Neural cell (in vitro differentiated cells): ENCODE results near the gene CAPS. TPM values are rescaled to one million over a fixed set of nuclear protein-coding genes. Genes with fewer than 3 reads are reported as not detected.

Experiments used
- H2AFZ ChIP-seq: fragments of 200-600, 300-800 bp; sonication (generic), shearing (Covaris generic); 2 replicates; pipeline ENCODE4 v1.6.0; 2014; ENCODE audit warnings: low read depth, mild to moderate bottlenecking, antibody characterized with exemption, low read length, moderate library complexity
- H3F3A ChIP-seq: fragments of 200-600 bp; shearing (Covaris generic); 2 replicates; pipeline ENCODE4 v1.6.1; 2016; ENCODE audit warnings: mild to moderate bottlenecking, moderate library complexity, mixed read lengths, antibody characterized with exemption, low read length; ENCODE audit not compliant: insufficient read depth, poor library complexity, severe bottlenecking
- H3K27ac ChIP-seq: fragments of 200-600, 300-800 bp; sonication (generic), shearing (Covaris generic); 2 replicates; pipeline ENCODE4 v1.5.1; 2014; ENCODE audit warnings: mild to moderate bottlenecking, low read length, moderate library complexity
- H3K27me3 ChIP-seq: fragments of 300-800, 200-600 bp; sonication (generic), shearing (Covaris generic); 2 replicates; pipeline ENCODE4 v1.6.0; 2014; ENCODE audit warnings: mild to moderate bottlenecking, low read depth, low read length, moderate library complexity; ENCODE audit not compliant: insufficient read depth
- H3K36me3 ChIP-seq: fragments of 300-800, 200-600 bp; sonication (generic), shearing (Covaris generic); 2 replicates; pipeline ENCODE4 v1.5.1; 2014; ENCODE audit warnings: mild to moderate bottlenecking, antibody characterized with exemption, low read length, moderate library complexity; ENCODE audit not compliant: insufficient read depth
- H3K4me2 ChIP-seq: fragments of 300-800, 200-600 bp; sonication (generic), shearing (Covaris generic); 2 replicates; pipeline ENCODE4 v1.6.0; 2014; ENCODE audit warnings: mild to moderate bottlenecking, low read length
- H3K4me3 ChIP-seq: fragments of 300-800, 200-600 bp; sonication (generic), shearing (Covaris generic); 2 replicates; pipeline ENCODE4 v1.5.1; 2014; ENCODE audit warnings: mild to moderate bottlenecking, low read length, moderate library complexity
- H3K79me2 ChIP-seq: fragments of 200-600 bp; shearing (Covaris generic); replicated peaks from 2 replicates; pipeline ENCODE4 v1.6.0; 2014; ENCODE audit warnings: mild to moderate bottlenecking, low read length, moderate library complexity; ENCODE audit not compliant: insufficient read depth
- H3K9ac ChIP-seq: fragments of 300-800, 200-600 bp; sonication (generic), shearing (Covaris generic); 2 replicates; pipeline ENCODE4 v1.6.1; 2016; ENCODE audit warnings: mild to moderate bottlenecking, low read length, mixed read lengths
- H3K9me2 ChIP-seq: fragments of 200-600 bp; shearing (Covaris generic); 2 replicates; pipeline ENCODE4 v1.6.1; 2016; ENCODE audit warnings: mild to moderate bottlenecking, low read length, mixed read lengths; ENCODE audit not compliant: insufficient read depth
- H3K9me3 ChIP-seq: fragments of 200-600, 300-800 bp; sonication (generic), shearing (Covaris generic); 2 replicates; pipeline ENCODE4 v1.6.1; 2016; ENCODE audit warnings: mild to moderate bottlenecking, mixed run types, low read length, moderate library complexity, mixed read lengths
- H4K20me1 ChIP-seq: fragments of 200-600 bp; shearing (Covaris generic); 2 replicates; pipeline ENCODE4 v1.6.1; 2016; ENCODE audit warnings: mild to moderate bottlenecking, mixed run types; ENCODE audit not compliant: insufficient read depth
- EP300 ChIP-seq: fragments of 450-650 bp; conservative IDR thresholded peaks from 2 replicates; pipeline ENCODE4 v1.6.1; 2014; ENCODE audit warnings: antibody characterized with exemption, mild to moderate bottlenecking, moderate library complexity; ENCODE audit not compliant: poor library complexity, severe bottlenecking
- EZH2 ChIP-seq: fragments of 200-600, 300-800 bp; shearing (Covaris generic), sonication (generic); IDR thresholded peaks from 2 replicates; pipeline ENCODE4 v1.6.1; 2014; ENCODE audit warnings: antibody characterized with exemption, low read length, borderline replicate concordance, mild to moderate bottlenecking; ENCODE audit not compliant: insufficient read depth, poor library complexity, severe bottlenecking
- MXI1 ChIP-seq: fragments of 450-650 bp; conservative IDR thresholded peaks from 2 replicates; pipeline ENCODE4 v1.6.1; 2014; ENCODE audit warnings: antibody characterized with exemption, mild to moderate bottlenecking; ENCODE audit not compliant: poor library complexity, severe bottlenecking
- POLR2AphosphoS5 ChIP-seq: IDR thresholded peaks from 2 replicates; pipeline ENCODE4 v1.6.1; 2012
- RAD21 ChIP-seq: fragments of 450-650 bp; conservative IDR thresholded peaks from 2 replicates; pipeline ENCODE4 v1.6.1; 2014; ENCODE audit warnings: antibody characterized with exemption, mild to moderate bottlenecking, moderate library complexity
- SMC3 ChIP-seq: fragments of 450-650 bp; conservative IDR thresholded peaks from 2 replicates; pipeline ENCODE4 v1.6.1; 2014; ENCODE audit warnings: antibody characterized with exemption, mild to moderate bottlenecking, moderate library complexity; ENCODE audit not compliant: poor library complexity
- TAF1 ChIP-seq: IDR thresholded peaks from 2 replicates; pipeline ENCODE4 v1.6.1; 2012; ENCODE audit warnings: low read depth
- polyA plus RNA-seq: library from polyadenylated mRNA; depleted of rRNA; stranded (reverse); fragments of >200 nt; gene quantifications from 2 replicates; pipeline ENCODE4 v1.2.3, GENCODE V29; 2014
- TF ChIP-seq, protein P1 (sequence below): IDR thresholded peaks from 2 replicates; pipeline ENCODE4 v1.6.1; 2012; ENCODE audit warnings: borderline replicate concordance
- TF ChIP-seq, protein P2 (sequence below): fragments of 450-650 bp; IDR thresholded peaks from 2 replicates; pipeline ENCODE4 v1.5.1; 2014; ENCODE audit warnings: antibody characterized with exemption, mild to moderate bottlenecking, moderate library complexity; ENCODE audit not compliant: poor library complexity, severe bottlenecking

The CAPS gene
- polyA plus RNA-seq, 1 donor from 2014 or later, result 10.5 TPM

DNA sequence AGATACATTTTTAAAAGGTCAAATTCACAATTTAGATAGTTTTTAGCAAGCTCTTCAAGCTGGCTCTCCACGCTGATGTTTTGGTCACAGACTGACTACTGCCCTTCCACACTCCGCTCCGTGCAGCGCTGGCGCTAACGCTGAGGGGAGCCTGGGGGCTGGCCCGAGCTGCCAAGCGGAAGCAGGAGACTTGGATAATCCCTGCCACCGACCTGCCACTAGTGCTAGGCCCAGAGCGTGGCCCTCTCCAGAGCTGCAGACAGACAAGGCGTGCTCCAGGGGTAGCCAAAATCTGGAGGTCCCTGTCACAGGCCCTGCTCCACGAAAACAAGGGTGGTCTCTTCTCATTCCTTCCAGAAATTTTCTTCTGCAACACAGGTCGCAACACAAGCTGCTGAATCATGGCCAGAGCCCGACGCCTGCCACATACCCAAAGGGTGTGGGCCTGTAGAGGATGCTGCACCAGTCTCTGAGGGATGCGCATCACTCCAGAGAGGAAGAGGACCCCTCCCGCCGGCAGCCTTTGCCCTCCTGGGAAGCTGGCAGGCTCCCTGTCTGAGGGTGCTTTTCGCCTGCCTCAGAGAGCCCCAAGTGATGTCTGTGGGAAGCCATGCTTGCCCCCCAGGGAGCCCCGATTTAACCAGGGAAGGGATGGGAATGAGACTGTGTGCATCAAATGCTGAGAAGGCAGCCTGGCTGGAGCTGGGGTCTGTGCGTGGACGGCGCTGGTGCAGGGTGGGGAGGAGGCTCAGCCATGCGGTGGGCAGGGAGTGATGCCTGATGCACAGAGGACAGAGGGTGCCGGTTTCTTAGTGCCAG, 21.6 kb downstream of the CAPS start:
- no peak overlapping the region for H3K4me3 ChIP-seq
- H3K4me2 ChIP-seq, result no peak overlapping the region
- no peak for TF ChIP-seq MXI1
- no peak for TF ChIP-seq SMC3
- TF ChIP-seq, protein P1, sequence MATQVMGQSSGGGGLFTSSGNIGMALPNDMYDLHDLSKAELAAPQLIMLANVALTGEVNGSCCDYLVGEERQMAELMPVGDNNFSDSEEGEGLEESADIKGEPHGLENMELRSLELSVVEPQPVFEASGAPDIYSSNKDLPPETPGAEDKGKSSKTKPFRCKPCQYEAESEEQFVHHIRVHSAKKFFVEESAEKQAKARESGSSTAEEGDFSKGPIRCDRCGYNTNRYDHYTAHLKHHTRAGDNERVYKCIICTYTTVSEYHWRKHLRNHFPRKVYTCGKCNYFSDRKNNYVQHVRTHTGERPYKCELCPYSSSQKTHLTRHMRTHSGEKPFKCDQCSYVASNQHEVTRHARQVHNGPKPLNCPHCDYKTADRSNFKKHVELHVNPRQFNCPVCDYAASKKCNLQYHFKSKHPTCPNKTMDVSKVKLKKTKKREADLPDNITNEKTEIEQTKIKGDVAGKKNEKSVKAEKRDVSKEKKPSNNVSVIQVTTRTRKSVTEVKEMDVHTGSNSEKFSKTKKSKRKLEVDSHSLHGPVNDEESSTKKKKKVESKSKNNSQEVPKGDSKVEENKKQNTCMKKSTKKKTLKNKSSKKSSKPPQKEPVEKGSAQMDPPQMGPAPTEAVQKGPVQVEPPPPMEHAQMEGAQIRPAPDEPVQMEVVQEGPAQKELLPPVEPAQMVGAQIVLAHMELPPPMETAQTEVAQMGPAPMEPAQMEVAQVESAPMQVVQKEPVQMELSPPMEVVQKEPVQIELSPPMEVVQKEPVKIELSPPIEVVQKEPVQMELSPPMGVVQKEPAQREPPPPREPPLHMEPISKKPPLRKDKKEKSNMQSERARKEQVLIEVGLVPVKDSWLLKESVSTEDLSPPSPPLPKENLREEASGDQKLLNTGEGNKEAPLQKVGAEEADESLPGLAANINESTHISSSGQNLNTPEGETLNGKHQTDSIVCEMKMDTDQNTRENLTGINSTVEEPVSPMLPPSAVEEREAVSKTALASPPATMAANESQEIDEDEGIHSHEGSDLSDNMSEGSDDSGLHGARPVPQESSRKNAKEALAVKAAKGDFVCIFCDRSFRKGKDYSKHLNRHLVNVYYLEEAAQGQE, result no peak
- TF ChIP-seq RAD21, result no peak
- no peak for TF ChIP-seq EP300
- no peak for TF ChIP-seq POLR2AphosphoS5
- TF ChIP-seq EZH2, result no peak
- TF ChIP-seq, protein P2, sequence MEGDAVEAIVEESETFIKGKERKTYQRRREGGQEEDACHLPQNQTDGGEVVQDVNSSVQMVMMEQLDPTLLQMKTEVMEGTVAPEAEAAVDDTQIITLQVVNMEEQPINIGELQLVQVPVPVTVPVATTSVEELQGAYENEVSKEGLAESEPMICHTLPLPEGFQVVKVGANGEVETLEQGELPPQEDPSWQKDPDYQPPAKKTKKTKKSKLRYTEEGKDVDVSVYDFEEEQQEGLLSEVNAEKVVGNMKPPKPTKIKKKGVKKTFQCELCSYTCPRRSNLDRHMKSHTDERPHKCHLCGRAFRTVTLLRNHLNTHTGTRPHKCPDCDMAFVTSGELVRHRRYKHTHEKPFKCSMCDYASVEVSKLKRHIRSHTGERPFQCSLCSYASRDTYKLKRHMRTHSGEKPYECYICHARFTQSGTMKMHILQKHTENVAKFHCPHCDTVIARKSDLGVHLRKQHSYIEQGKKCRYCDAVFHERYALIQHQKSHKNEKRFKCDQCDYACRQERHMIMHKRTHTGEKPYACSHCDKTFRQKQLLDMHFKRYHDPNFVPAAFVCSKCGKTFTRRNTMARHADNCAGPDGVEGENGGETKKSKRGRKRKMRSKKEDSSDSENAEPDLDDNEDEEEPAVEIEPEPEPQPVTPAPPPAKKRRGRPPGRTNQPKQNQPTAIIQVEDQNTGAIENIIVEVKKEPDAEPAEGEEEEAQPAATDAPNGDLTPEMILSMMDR, result no peak
- TF ChIP-seq TAF1, result no peak
- no peaks in the 10 kb centered on the region for H3K27me3 ChIP-seq
- no peaks in the 10 kb centered on the region for H3F3A ChIP-seq
- H3K9me3 ChIP-seq, result no peaks in the 10 kb centered on the region
- H2AFZ ChIP-seq, result no peak overlapping the region
- peaks cover 4% of the 10 kb centered on the region for H3K79me2 ChIP-seq
- no peaks in the 10 kb centered on the region for H3K36me3 ChIP-seq
- no peak overlapping the region for H3K9ac ChIP-seq
- H4K20me1 ChIP-seq, result no peaks in the 10 kb centered on the region
- H3K9me2 ChIP-seq, result no peaks in the 10 kb centered on the region
- no peak overlapping the region for H3K27ac ChIP-seq

DNA sequence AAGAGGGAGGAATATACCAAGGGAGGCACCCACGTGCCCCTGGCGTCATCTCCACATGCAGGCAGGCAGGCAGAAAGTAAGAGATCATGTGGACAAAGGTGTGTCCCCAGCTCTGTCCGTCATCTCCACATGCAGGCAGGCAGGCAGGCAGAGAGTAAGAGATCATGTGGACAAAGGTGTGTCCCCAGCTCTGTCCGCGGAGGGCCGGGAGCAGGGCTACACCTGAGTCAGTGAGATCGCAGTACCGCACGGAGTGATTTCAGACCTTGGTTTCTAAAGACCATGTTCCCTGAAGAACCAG, 22.2 kb downstream of the CAPS start:
- no peaks in the 10 kb centered on the region for H3K27me3 ChIP-seq
- H3K79me2 ChIP-seq, result peaks cover 4% of the 10 kb centered on the region
- no peak overlapping the region for H3K4me3 ChIP-seq
- H3K9me3 ChIP-seq, result no peaks in the 10 kb centered on the region
- no peaks in the 10 kb centered on the region for H3K9me2 ChIP-seq
- H2AFZ ChIP-seq, result no peak overlapping the region
- no peaks in the 10 kb centered on the region for H3F3A ChIP-seq
- no peak overlapping the region for H3K4me2 ChIP-seq
- H4K20me1 ChIP-seq, result no peaks in the 10 kb centered on the region
- TF ChIP-seq EZH2 (no peak), TAF1 (no peak), SMC3 (no peak), MXI1 (no peak), EP300 (no peak), RAD21 (no peak), POLR2AphosphoS5 (no peak)
- TF ChIP-seq, protein P2, result no peak
- TF ChIP-seq, protein P1, result no peak
- no peaks in the 10 kb centered on the region for H3K36me3 ChIP-seq
- H3K9ac ChIP-seq, result no peak overlapping the region
- H3K27ac ChIP-seq, result no peak overlapping the region
